ENCODE measurements around the gene ID2. TPM values are rescaled to one million over a fixed set of nuclear protein-coding genes. Genes with fewer than 3 reads are reported as not detected.
A peak's percentile ranks its signal among the peaks of the same experiment; 100 is the strongest.

The ID2 gene
- total and polyA plus RNA-seq, 2 of the 13 experiments (the other 11 are each of a cell fraction or from before 2014, with no cell fraction given), result 214 to 719 TPM

DNA sequence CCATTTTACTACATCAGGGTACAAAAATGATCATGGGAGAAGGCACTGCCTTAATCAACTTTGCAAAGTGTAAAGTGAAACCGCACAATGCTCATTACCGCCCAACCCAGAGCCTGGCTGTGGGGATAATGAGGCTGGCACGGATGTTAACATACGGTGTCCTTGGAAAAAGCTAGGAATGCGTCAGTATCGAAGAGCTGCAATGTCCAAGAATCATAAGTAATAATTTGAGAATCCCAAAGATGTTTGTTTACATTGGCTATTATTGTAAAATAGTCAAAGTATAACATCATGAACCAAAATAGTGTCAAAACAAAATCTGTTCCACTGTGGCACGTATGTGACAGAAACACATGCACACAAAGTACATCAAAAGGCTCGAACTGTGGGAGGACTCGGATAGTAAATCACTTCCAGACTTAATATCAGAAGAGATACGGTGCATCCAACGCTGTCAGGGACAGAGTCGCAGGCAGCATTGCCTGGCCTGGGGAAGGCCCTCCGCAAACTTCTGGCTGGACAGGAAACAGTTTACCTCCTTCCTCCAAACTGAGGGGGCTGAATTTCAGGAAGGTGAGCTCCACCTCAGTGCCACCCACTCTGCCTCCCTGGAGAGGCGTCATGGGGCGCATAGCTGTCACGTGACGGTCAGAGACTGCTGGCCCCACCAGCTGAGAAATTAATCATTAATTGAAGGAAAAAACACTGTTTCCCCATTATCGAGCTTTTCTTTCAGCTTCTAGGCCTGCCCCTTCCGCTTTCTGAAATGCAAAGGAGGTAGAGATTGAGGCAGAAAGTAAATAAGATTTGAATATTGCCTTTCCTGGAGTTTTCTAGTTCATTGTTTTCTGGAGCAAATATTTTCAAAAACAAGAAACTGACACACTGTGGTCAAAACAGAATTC lies 1.8 kb upstream of the ID2 start (continued):
- TF ChIP-seq RARG (CRISPR knock-in tag; IDR thresholded peaks at IDR 0.05; ENCODE audit: low read depth), result peak; percentile 32; the same call in 1 of the 2 replicates
- peak; percentile 64; the same call in 1 of the 2 replicates for TF ChIP-seq NFKB2 (CRISPR knock-in tag; IDR thresholded peaks at IDR 0.05; ENCODE audit: borderline replicate concordance)
- TF ChIP-seq HNF4G (IDR thresholded peaks at IDR 0.05; ENCODE audit: borderline replicate concordance, low read depth, low read length), result 0 out of 2 replicates have a peak, but pooled peaks have one; percentile 30
- TF ChIP-seq HNF4G (CRISPR knock-in tag; IDR thresholded peaks at IDR 0.05; ENCODE audit: borderline replicate concordance, low read depth), result no peak
- peak; percentile 53 for TF ChIP-seq SKI (IDR thresholded peaks at IDR 0.05; ENCODE audit: partially characterized antibody)
- TF ChIP-seq ZNF629 (CRISPR knock-in tag; conservative IDR thresholded peaks at IDR 0.05), result peak; percentile 15; the same call in 1 of the 2 replicates
- TF ChIP-seq ZNF34 (CRISPR knock-in tag; IDR thresholded peaks at IDR 0.05; ENCODE audit: borderline replicate concordance), result 0 out of 2 replicates have a peak, but pooled peaks have one; percentile 42
- TF ChIP-seq ZNF775 (CRISPR knock-in tag; IDR thresholded peaks at IDR 0.05; ENCODE audit: borderline replicate concordance), result peak; percentile 43; the same call in 1 of the 2 replicates
- TF ChIP-seq KLF11 (CRISPR knock-in tag; IDR thresholded peaks at IDR 0.05), result peak; percentile 79; the same call in 1 of the 2 replicates
- TF ChIP-seq ONECUT2 (CRISPR knock-in tag; IDR thresholded peaks at IDR 0.05), result peak; percentile 72; the same call in 1 of the 2 replicates
- TF ChIP-seq FOXP1 (IDR thresholded peaks at IDR 0.05), result peak; percentile 4; the same call in 1 of the 2 replicates
- TF ChIP-seq FOXP1 (CRISPR knock-in tag; IDR thresholded peaks at IDR 0.05), result peak; percentile 84
- TF ChIP-seq RBFOX2 (IDR thresholded peaks at IDR 0.05; ENCODE audit: low read depth, low read length), result peak; percentile 78
- TF ChIP-seq, protein P1, sequence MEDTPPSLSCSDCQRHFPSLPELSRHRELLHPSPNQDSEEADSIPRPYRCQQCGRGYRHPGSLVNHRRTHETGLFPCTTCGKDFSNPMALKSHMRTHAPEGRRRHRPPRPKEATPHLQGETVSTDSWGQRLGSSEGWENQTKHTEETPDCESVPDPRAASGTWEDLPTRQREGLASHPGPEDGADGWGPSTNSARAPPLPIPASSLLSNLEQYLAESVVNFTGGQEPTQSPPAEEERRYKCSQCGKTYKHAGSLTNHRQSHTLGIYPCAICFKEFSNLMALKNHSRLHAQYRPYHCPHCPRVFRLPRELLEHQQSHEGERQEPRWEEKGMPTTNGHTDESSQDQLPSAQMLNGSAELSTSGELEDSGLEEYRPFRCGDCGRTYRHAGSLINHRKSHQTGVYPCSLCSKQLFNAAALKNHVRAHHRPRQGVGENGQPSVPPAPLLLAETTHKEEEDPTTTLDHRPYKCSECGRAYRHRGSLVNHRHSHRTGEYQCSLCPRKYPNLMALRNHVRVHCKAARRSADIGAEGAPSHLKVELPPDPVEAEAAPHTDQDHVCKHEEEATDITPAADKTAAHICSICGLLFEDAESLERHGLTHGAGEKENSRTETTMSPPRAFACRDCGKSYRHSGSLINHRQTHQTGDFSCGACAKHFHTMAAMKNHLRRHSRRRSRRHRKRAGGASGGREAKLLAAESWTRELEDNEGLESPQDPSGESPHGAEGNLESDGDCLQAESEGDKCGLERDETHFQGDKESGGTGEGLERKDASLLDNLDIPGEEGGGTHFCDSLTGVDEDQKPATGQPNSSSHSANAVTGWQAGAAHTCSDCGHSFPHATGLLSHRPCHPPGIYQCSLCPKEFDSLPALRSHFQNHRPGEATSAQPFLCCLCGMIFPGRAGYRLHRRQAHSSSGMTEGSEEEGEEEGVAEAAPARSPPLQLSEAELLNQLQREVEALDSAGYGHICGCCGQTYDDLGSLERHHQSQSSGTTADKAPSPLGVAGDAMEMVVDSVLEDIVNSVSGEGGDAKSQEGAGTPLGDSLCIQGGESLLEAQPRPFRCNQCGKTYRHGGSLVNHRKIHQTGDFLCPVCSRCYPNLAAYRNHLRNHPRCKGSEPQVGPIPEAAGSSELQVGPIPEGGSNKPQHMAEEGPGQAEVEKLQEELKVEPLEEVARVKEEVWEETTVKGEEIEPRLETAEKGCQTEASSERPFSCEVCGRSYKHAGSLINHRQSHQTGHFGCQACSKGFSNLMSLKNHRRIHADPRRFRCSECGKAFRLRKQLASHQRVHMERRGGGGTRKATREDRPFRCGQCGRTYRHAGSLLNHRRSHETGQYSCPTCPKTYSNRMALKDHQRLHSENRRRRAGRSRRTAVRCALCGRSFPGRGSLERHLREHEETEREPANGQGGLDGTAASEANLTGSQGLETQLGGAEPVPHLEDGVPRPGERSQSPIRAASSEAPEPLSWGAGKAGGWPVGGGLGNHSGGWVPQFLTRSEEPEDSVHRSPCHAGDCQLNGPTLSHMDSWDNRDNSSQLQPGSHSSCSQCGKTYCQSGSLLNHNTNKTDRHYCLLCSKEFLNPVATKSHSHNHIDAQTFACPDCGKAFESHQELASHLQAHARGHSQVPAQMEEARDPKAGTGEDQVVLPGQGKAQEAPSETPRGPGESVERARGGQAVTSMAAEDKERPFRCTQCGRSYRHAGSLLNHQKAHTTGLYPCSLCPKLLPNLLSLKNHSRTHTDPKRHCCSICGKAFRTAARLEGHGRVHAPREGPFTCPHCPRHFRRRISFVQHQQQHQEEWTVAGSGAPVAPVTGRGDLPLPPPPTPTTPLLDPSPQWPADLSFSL (CRISPR knock-in tag; IDR thresholded peaks at IDR 0.05), result no peak; the same call in 1 of the 2 replicates
- TF ChIP-seq TAF15 (IDR thresholded peaks at IDR 0.05; ENCODE audit: low read depth, low read length, poor library complexity, severe bottlenecking), result no peak
- TF ChIP-seq KDM5B (CRISPR knock-in tag; IDR thresholded peaks at IDR 0.05; ENCODE audit: borderline replicate concordance), result peak; percentile 83; the same call in 1 of the 2 replicates
- peak; percentile 51; the same call in 1 of the 2 replicates for TF ChIP-seq THRA (CRISPR knock-in tag; IDR thresholded peaks at IDR 0.05; ENCODE audit: borderline replicate concordance)
- peak; percentile 59; the same call in 1 of the 3 replicates for TF ChIP-seq MXI1 (IDR thresholded peaks at IDR 0.05; ENCODE audit: borderline replicate concordance, low read depth, low read length)
- TF ChIP-seq, protein P2, sequence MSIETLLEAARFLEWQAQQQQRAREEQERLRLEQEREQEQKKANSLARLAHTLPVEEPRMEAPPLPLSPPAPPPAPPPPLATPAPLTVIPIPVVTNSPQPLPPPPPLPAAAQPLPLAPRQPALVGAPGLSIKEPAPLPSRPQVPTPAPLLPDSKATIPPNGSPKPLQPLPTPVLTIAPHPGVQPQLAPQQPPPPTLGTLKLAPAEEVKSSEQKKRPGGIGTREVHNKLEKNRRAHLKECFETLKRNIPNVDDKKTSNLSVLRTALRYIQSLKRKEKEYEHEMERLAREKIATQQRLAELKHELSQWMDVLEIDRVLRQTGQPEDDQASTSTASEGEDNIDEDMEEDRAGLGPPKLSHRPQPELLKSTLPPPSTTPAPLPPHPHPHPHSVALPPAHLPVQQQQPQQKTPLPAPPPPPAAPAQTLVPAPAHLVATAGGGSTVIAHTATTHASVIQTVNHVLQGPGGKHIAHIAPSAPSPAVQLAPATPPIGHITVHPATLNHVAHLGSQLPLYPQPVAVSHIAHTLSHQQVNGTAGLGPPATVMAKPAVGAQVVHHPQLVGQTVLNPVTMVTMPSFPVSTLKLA (IDR thresholded peaks at IDR 0.05), result peak; percentile 53
- peak; percentile 71; the same call in 1 of the 2 replicates for TF ChIP-seq GATA4 (IDR thresholded peaks at IDR 0.05; ENCODE audit: borderline replicate concordance, low read depth)

Data from HepG2 (cell line).